GM19035 (cell line): ENCODE measurements around the gene EXOC1L.

Experiments
- ATAC-seq: cut with Tn5 transposase; IDR thresholded peaks from one replicate; pipeline ENCODE4 v1.9.1; 2021; ENCODE audit not compliant: unreplicated experiment

Gene EXOC1L

GRCh38 chr4:55879224-55879623 lies 59.6 kb downstream of the EXOC1L start:
- ATAC-seq: no peak

GRCh38 chr4:55880652-55881280 lies 61.2 kb downstream of the EXOC1L start:
- no peak for ATAC-seq

- no peak for ATAC-seq
These were observed 64.7 kb downstream of the EXOC1L start for GRCh38 chr4:55884093-55884850.

GRCh38 chr4:55884851-55885219 lies 65.2 kb downstream of the EXOC1L start:
- no peak for ATAC-seq
